ENCODE data around the gene XYLT1.

XYLT1 gene

GRCh38 chr16:17294856-17295255, 175.9 kb downstream of the XYLT1 start:
- no peak for DNase-seq (ENCODE audit: low read depth in 2 of 2, low spot score in 1 of 2)

- DNase-seq (ENCODE audit: low read depth in 2 of 2, low spot score in 1 of 2), result no peak
Observed at GRCh38 chr16:17293813-17294558, 176.8 kb downstream of the XYLT1 start.

- DNase-seq (ENCODE audit: low read depth in 2 of 2, low spot score in 1 of 2), result no peak
Observed at GRCh38 chr16:17291289-17291688, 179.5 kb downstream of the XYLT1 start.

- no peak for DNase-seq (ENCODE audit: low read depth in 2 of 2, low spot score in 1 of 2)
Observed at GRCh38 chr16:17289674-17290635, 180.8 kb downstream of the XYLT1 start.

GRCh38 chr16:17289050-17289449, 181.7 kb downstream of the XYLT1 start:
- DNase-seq (ENCODE audit: low read depth in 2 of 2, low spot score in 1 of 2), result no peak

- no peak for DNase-seq (ENCODE audit: low read depth in 2 of 2, low spot score in 1 of 2)
Observed at GRCh38 chr16:17287166-17287800, 183.5 kb downstream of the XYLT1 start.

- no peak for DNase-seq (ENCODE audit: low read depth in 2 of 2, low spot score in 1 of 2)
Observed at GRCh38 chr16:17286443-17286842, 184.3 kb downstream of the XYLT1 start.

- no peak for DNase-seq (ENCODE audit: low read depth in 2 of 2, low spot score in 1 of 2)
Observed at GRCh38 chr16:17283016-17283415, 187.7 kb downstream of the XYLT1 start.

- no peak for DNase-seq (ENCODE audit: low read depth in 2 of 2, low spot score in 1 of 2)
Observed at GRCh38 chr16:17282247-17282646, 188.5 kb downstream of the XYLT1 start.

GRCh38 chr16:17281052-17281451, 189.7 kb downstream of the XYLT1 start:
- DNase-seq (ENCODE audit: low read depth in 2 of 2, low spot score in 1 of 2), result no peak

- DNase-seq (ENCODE audit: low read depth in 2 of 2, low spot score in 1 of 2), result no peak
Observed at GRCh38 chr16:17278988-17279387, 191.8 kb downstream of the XYLT1 start.

- DNase-seq (ENCODE audit: low read depth in 2 of 2, low spot score in 1 of 2), result no peak
Observed at GRCh38 chr16:17277981-17278381, 192.8 kb downstream of the XYLT1 start.

GRCh38 chr16:17276610-17277009, 194.2 kb downstream of the XYLT1 start:
- no peak for DNase-seq (ENCODE audit: low read depth in 2 of 2, low spot score in 1 of 2)

- DNase-seq (ENCODE audit: low read depth in 2 of 2, low spot score in 1 of 2), result no peak
Observed at GRCh38 chr16:17276010-17276530, 194.7 kb downstream of the XYLT1 start.

GRCh38 chr16:17275076-17276009, 195.4 kb downstream of the XYLT1 start:
- no peak for DNase-seq (ENCODE audit: low read depth in 2 of 2, low spot score in 1 of 2)

- peak in 1 of 2 donors; percentile 13 for DNase-seq (ENCODE audit: low read depth in 2 of 2, low spot score in 1 of 2)
Observed at GRCh38 chr16:17273142-17273561, 197.6 kb downstream of the XYLT1 start.

- DNase-seq (ENCODE audit: low read depth in 2 of 2, low spot score in 1 of 2), result no peak
Observed at GRCh38 chr16:17272716-17273115, 198.0 kb downstream of the XYLT1 start.

- no peak for DNase-seq (ENCODE audit: low read depth in 2 of 2, low spot score in 1 of 2)
Observed at GRCh38 chr16:17271687-17272086, 199.1 kb downstream of the XYLT1 start.

- no peak for DNase-seq (ENCODE audit: low read depth in 2 of 2, low spot score in 1 of 2)
Observed at GRCh38 chr16:17270683-17271109, 200.1 kb downstream of the XYLT1 start.

- no peak for DNase-seq (ENCODE audit: low read depth in 2 of 2, low spot score in 1 of 2)
Observed at GRCh38 chr16:17270111-17270510, 200.6 kb downstream of the XYLT1 start.
